ENCODE data around the gene OPN1MW2. TPM values are rescaled to one million over a fixed set of nuclear protein-coding genes. Genes with fewer than 3 reads are reported as not detected.
"Not testable (repeated sequence)": the region's sequence is repeated elsewhere in the genome, so short reads cannot be mapped to it uniquely, and the experiment has no call there.

The OPN1MW2 gene
- total RNA-seq, result not detected
- not detected for polyA plus RNA-seq
- long read RNA-seq, donor 1, result 0 reads
- long read RNA-seq, donor 2, result 0 reads
- long read RNA-seq, donor 3, result 0 reads
- long read RNA-seq, donor 4, result 0 reads
- long read RNA-seq, donor 5, result 0 reads
- long read RNA-seq, donor 6, result 0 reads
- long read RNA-seq, donor 7, result 0 reads
- long read RNA-seq, donor 8, result 0 reads
- long read RNA-seq, donor 9, result 0 reads
- long read RNA-seq, donor 10, result 0 reads

GRCh38 chrX:154219456-154219855 lies at the start of gene OPN1MW2:
OPN1MW2 (plus strand) TSS chrX:154219756; CDS start chrX:154219816, 60 bp downstream.
- H3K4me3 ChIP-seq; DNase-seq; H3K36me3 ChIP-seq; intact Hi-C loops (cut with DNase I; ENCODE audit: low total_unique reads); H3K27ac ChIP-seq; H3K27me3 ChIP-seq; H3K4me1 ChIP-seq; H3K9me3 ChIP-seq: not testable (repeated sequence)
- WGBS, 5 donors, result no CpG with 5 or more reads among the region's 16 CpGs

DNA sequence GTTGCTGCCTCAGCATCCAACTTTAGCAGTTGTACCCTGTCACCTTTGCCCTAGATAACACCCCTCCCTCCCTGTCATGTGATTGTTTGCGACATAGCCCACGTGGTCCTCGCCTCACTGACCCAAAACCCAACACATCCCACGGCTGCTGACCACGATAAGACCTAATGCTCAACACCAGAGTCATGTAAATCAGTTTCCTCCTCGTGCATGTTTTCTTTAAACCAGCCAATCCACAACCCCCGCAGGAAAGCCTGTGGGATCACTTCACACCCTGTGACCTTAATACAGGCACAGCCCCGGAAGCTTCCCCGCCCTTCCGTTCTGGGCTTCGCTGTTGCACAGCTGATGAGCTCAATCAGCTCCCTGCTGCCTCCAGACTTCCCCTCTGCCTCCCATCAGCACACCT lies 47.0 kb upstream of the OPN1MW2 start:
- intact Hi-C loops (cut with DNase I; ENCODE audit: low total_unique reads); H3K27ac ChIP-seq; DNase-seq; H3K9me3 ChIP-seq; H3K27me3 ChIP-seq; H3K4me1 ChIP-seq; H3K4me3 ChIP-seq; H3K36me3 ChIP-seq: not testable (repeated sequence)
- WGBS, 5 donors, result no CpG with 5 or more reads among the region's 11 CpGs

DNA sequence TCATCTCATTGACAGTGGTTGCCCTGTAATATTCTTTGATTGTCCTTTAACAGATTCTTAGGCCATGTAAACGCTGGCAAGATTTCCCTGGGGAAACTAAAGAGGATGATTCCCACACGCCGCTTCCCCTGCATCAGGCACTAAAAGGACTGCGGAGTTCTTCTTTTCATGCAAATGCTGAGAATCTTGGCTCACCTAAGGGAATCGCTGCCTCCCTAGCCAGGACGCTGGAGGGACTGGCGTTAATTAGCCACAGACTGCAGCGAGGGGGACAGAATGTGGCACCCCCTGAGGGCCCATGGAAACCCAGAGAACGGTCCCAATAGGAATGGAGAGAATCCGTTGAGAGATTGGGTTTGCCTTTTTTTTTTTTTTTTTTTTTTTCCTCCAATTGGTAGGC lies 45.2 kb upstream of the OPN1MW2 start:
- no CpG with 5 or more reads among the region's 10 CpGs for WGBS, 5 donors
- H3K27me3 ChIP-seq; H3K4me3 ChIP-seq; H3K36me3 ChIP-seq; H3K27ac ChIP-seq; intact Hi-C loops (cut with DNase I; ENCODE audit: low total_unique reads); H3K4me1 ChIP-seq; DNase-seq; H3K9me3 ChIP-seq: not testable (repeated sequence)

- H3K27ac ChIP-seq; H3K4me1 ChIP-seq; H3K27me3 ChIP-seq; H3K9me3 ChIP-seq; H3K4me3 ChIP-seq; intact Hi-C loops (cut with DNase I; ENCODE audit: low total_unique reads); H3K36me3 ChIP-seq; DNase-seq: not testable (repeated sequence)
- no CpG with 5 or more reads among the region's 14 CpGs for WGBS, 5 donors
Observed at GRCh38 chrX:154182296-154182695, 37.3 kb upstream of the OPN1MW2 start, which contains the start of gene OPN1MW. OPN1MW (plus strand) TSS chrX:154182596; CDS start chrX:154182678, 82 bp downstream.

DNA sequence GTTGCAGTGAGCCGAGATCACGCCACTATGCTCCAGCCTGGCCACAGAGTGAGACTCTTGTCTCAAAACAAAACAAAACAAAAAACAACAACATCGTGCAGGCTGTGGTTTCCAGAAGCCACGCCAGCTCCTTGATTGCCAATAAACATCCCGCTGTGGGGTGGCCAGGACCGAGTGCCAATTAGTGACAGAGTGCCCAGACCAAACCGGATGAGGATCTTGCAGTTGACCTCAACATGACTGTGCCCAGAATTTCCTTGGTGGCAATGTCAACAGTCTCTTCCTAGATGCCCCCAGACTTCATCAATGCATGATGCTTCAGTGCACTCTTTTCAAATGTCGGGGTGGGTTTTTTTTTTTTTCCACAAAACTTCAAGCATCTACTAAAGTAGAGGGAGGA lies 35.8 kb upstream of the OPN1MW2 start:
- DNase-seq; H3K36me3 ChIP-seq; H3K4me3 ChIP-seq; H3K27ac ChIP-seq; H3K27me3 ChIP-seq; H3K4me1 ChIP-seq; intact Hi-C loops (cut with DNase I; ENCODE audit: low total_unique reads); H3K9me3 ChIP-seq: not testable (repeated sequence)
- no CpG with 5 or more reads among the region's 8 CpGs for WGBS, 5 donors

GRCh38 chrX:154192846-154193245 lies 26.7 kb upstream of the OPN1MW2 start:
- DNase-seq; H3K4me1 ChIP-seq; H3K4me3 ChIP-seq; H3K9me3 ChIP-seq; H3K36me3 ChIP-seq; H3K27ac ChIP-seq; H3K27me3 ChIP-seq; intact Hi-C loops (cut with DNase I; ENCODE audit: low total_unique reads): not testable (repeated sequence)
- no CpG with 5 or more reads among the region's 8 CpGs for WGBS, 5 donors

DNA sequence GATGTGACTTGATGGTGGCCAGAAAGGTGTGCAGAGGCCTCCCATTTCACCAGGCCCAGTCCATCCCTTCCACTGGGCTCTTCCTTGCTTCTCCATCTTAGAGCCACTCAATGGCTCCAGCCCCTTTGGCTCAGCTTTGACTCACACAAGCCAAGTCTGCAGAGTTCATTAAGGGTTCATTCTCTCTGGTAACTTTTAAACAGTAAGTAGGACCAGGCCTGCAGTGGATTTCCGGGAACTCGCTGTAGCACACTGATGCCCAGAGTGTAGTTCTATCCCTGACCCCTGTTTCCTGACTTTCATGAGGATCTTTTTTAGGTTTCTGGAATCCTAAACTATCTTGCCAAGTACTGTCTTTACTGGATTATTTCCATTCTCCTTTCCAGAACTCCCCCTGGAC lies 25.2 kb upstream of the OPN1MW2 start:
- H3K4me3 ChIP-seq; H3K36me3 ChIP-seq; intact Hi-C loops (cut with DNase I; ENCODE audit: low total_unique reads); H3K27me3 ChIP-seq; DNase-seq; H3K4me1 ChIP-seq; H3K27ac ChIP-seq; H3K9me3 ChIP-seq: not testable (repeated sequence)
- whole genome bisulfite sequencing, 5 donors, result no CpG with 5 or more reads among the region's 2 CpGs

GRCh38 chrX:154196466-154196865 lies 23.1 kb upstream of the OPN1MW2 start:
- H3K9me3 ChIP-seq; H3K4me1 ChIP-seq; H3K27me3 ChIP-seq; DNase-seq; H3K36me3 ChIP-seq; H3K4me3 ChIP-seq; intact Hi-C loops (cut with DNase I; ENCODE audit: low total_unique reads); H3K27ac ChIP-seq: not testable (repeated sequence)
- WGBS, 5 donors, result no CpG with 5 or more reads among the region's 15 CpGs

DNA sequence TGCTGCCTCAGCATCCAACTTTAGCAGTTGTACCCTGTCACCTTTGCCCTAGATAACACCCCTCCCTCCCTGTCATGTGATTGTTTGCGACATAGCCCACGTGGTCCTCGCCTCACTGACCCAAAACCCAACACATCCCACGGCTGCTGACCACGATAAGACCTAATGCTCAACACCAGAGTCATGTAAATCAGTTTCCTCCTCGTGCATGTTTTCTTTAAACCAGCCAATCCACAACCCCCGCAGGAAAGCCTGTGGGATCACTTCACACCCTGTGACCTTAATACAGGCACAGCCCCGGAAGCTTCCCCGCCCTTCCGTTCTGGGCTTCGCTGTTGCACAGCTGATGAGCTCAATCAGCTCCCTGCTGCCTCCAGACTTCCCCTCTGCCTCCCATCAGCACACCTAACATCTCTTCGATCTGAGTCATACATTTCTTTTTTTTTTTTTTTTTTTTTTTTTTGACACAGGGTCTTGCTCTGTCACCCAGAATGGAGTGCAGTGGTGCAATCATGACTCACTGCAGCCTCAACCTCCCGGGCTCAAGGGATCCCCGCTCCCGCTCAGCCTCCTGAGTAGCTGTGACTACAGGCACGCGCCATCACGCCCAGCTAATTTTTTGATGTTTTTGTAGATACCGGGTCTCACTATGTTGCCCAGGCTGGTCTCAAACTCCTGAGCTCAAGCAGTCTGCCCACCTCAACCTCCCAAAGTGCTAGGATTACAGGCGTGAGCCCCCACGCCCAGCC lies 9.7 kb upstream of the OPN1MW2 start:
- intact Hi-C loops (cut with DNase I; ENCODE audit: low total_unique reads); H3K9me3 ChIP-seq; H3K4me1 ChIP-seq; H3K27me3 ChIP-seq; DNase-seq; H3K4me3 ChIP-seq; H3K27ac ChIP-seq; H3K36me3 ChIP-seq: not testable (repeated sequence)
- WGBS, 5 donors, result no CpG with 5 or more reads among the region's 21 CpGs

- DNase-seq; H3K27me3 ChIP-seq; H3K4me1 ChIP-seq; intact Hi-C loops (cut with DNase I; ENCODE audit: low total_unique reads); H3K36me3 ChIP-seq; H3K27ac ChIP-seq; H3K9me3 ChIP-seq; H3K4me3 ChIP-seq: not testable (repeated sequence)
- WGBS, 5 donors, result 65 to 76% (median 74%) methylated on average over 3 to 6 of the region's 9 CpGs
Observed at GRCh38 chrX:154211057-154211456, 8.5 kb upstream of the OPN1MW2 start.

GRCh38 chrX:154211499-154211898 lies 8.1 kb upstream of the OPN1MW2 start:
- H3K9me3 ChIP-seq; intact Hi-C loops (cut with DNase I; ENCODE audit: low total_unique reads): not testable (repeated sequence)
- WGBS, 5 donors, result no CpG with 5 or more reads among the region's 10 CpGs

DNA sequence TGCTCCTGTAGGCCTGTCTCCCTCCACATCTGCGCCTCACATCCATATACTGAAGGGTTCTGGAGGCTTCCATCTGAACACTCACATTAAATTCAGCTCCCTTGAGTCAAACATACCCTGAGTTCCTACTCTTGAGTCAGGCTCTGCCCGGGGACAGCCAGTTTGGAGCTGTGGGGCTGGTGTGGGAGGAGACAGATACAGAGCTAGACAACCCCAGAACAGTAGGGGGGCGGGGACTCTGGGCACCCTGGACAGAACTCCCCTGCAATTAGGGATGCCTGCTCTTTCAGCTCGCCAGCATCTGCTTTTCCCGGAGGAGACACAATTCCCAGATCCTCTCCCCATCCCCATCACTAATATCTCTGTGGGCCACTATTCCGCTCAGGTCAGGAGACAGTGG lies 5.7 kb downstream of the OPN1MW2 start:
- H3K36me3 ChIP-seq; H3K9me3 ChIP-seq; H3K27ac ChIP-seq; H3K4me1 ChIP-seq; H3K4me3 ChIP-seq; H3K27me3 ChIP-seq; intact Hi-C loops (cut with DNase I; ENCODE audit: low total_unique reads); DNase-seq: not testable (repeated sequence)
- no CpG with 5 or more reads among the region's 6 CpGs for WGBS, 5 donors

More at GRCh38 chrX:154211499-154211898, 8.1 kb upstream of the OPN1MW2 start:
- not testable (repeated sequence) for H3K27me3 ChIP-seq, H3K4me1 ChIP-seq, H3K4me3 ChIP-seq, DNase-seq, H3K36me3 ChIP-seq, H3K27ac ChIP-seq

All from stomach (tissue), 19 donors.